TTC549 (cell line): ENCODE data around the gene JCHAIN.
"Not testable (repeated sequence)": the region's sequence is repeated elsewhere in the genome, so short reads cannot be mapped to it uniquely, and the experiment has no call there.

ENCODE experiments used
- FAIRE-seq: peaks from 2 replicates; lab custom pipeline; 2012; peaks lifted over from hg19 to GRCh38; lab: Jason Lieb, UNC

The JCHAIN gene

GRCh38 chr4:70687821-70688794, 21.8 kb upstream of the JCHAIN start, which contains the start of gene UTP3:
Gene UTP3 (plus strand): TSS chr4:70688532. CDS start chr4:70688678, 146 bp downstream.
- FAIRE-seq, result peak; percentile 90

GRCh38 chr4:70687392-70687791, 21.1 kb upstream of the JCHAIN start:
- FAIRE-seq, result no peak

- not testable (repeated sequence) for FAIRE-seq
Measured at GRCh38 chr4:70682142-70682541, 15.8 kb upstream of the JCHAIN start.

GRCh38 chr4:70681704-70682103, 15.4 kb upstream of the JCHAIN start:
- FAIRE-seq, result no peak

GRCh38 chr4:70680934-70681333, 14.6 kb upstream of the JCHAIN start:
- FAIRE-seq, result no peak

- FAIRE-seq, result no peak
Measured at GRCh38 chr4:70678383-70678999, 12.2 kb upstream of the JCHAIN start.

GRCh38 chr4:70676554-70677090, 10.3 kb upstream of the JCHAIN start:
- FAIRE-seq, result no peak

- FAIRE-seq, result no peak
Measured at GRCh38 chr4:70674731-70675130, 8.4 kb upstream of the JCHAIN start.

GRCh38 chr4:70674191-70674590, 7.9 kb upstream of the JCHAIN start:
- no peak for FAIRE-seq

GRCh38 chr4:70671091-70671490, 4.8 kb upstream of the JCHAIN start:
- FAIRE-seq, result no peak

GRCh38 chr4:70670332-70671014, 4.2 kb upstream of the JCHAIN start:
- FAIRE-seq, result no peak

- FAIRE-seq, result no peak
Measured at GRCh38 chr4:70667740-70668535, 1.6 kb upstream of the JCHAIN start.

GRCh38 chr4:70661309-70661922, 4.9 kb downstream of the JCHAIN start:
- FAIRE-seq, result not testable (repeated sequence)

- FAIRE-seq, result no peak
Measured at GRCh38 chr4:70660106-70660505, 6.2 kb downstream of the JCHAIN start.

- FAIRE-seq, result no peak
Measured at GRCh38 chr4:70658418-70658817, 7.9 kb downstream of the JCHAIN start.

- FAIRE-seq, result no peak
Measured at GRCh38 chr4:70657326-70657725, 9.0 kb downstream of the JCHAIN start.

GRCh38 chr4:70654605-70655011, 11.7 kb downstream of the JCHAIN start:
- no peak for FAIRE-seq

GRCh38 chr4:70651864-70652506, 14.3 kb downstream of the JCHAIN start:
- FAIRE-seq, result peak; percentile 65

GRCh38 chr4:70650741-70651140, 15.6 kb downstream of the JCHAIN start:
- FAIRE-seq, result not testable (repeated sequence)

GRCh38 chr4:70640192-70640591, 26.1 kb downstream of the JCHAIN start:
- no peak for FAIRE-seq
